NCI-H748 (cell line): ENCODE measurements around the gene CCDC106.

ENCODE experiments used
- DNase-seq: peaks from one replicate; lab custom pipeline; 2025; ENCODE audit not compliant: unreplicated experiment; lab: John Stamatoyannopoulos, UW

Gene CCDC106

DNA sequence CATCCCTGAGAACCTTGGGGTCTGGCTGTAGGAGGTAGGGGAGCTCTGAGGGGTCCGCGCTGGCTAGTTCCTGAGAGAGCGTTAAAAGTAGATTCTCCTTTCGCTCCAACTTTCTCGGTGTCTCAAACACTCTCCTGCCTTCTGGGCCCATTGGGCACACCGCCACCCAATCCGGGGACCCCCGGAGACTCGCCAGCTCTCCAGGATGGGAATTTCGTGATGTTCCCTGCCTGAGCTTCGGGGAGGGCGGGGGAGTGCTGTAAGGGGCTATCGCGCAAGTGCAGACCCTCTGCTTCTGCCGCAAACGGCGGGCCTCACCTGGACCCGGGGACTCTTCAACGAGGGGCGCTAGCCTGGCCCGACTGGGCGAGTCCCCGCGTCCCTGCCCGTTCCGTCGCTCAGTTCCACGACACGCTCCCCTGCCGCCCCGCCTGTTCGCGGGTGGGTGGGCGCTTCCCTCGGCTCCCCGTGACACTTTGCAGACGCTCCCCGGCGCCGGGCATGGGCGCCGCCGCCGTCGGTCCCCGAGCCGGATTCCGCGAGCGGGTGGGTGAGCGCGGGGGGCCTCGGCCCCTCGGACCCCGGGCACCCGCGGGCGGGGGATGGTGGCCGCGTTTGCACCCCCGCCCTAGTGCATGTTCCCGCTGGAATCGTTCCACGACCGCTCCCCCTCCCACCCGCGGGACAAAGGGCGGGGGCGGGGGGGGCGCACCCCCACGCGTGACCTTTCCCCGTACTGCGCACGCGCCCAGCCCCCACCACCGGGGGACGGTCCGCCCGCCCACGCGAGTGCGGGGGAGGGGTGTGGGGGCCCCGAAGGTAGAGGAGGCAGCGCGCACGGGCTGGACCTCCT is at the start of gene CCDC106:
Gene CCDC106 (plus strand): TSS at position 481 of the 853 bp plus-strand sequence. CDS start 835 bp downstream, outside the sequence.
- DNase-seq: peak; percentile 86

DNA sequence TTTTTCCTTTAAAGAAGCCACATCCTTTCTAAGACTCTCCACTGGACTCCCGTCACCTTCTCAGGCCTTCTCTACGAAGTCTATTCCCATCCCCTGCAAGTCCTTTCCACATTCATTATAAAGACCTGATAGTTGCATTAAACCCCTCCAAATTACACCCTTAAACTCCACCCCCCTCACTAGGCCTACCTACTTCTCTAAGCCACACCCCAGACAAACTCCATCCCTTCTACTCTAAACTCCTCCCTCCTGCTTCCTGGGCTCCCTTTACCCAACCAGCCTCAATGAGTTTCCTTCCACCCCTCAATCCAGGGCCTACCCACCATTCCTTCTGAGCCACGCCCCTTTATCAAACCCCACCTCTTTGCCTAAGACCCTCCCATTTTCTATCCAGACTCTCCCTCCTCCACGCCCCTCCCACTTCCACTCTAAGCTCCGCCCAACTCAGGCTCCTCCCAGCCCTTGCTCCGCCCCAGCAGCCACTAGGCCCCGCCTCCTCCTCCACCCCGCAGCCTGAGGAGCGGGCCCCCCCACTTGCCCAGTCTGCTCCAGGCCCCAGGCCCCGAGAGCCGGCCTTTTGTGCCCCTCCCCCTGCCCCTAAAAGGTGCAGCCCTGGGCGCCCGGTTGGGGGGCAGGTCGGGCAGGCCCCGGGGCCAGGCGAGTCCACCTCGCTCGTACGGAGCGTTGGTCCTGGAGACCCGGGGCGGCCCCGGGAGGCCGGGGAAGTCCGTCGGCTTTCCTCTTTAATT is 49.1 kb upstream of the CCDC106 start:
- peak; percentile 97 for DNase-seq

DNA sequence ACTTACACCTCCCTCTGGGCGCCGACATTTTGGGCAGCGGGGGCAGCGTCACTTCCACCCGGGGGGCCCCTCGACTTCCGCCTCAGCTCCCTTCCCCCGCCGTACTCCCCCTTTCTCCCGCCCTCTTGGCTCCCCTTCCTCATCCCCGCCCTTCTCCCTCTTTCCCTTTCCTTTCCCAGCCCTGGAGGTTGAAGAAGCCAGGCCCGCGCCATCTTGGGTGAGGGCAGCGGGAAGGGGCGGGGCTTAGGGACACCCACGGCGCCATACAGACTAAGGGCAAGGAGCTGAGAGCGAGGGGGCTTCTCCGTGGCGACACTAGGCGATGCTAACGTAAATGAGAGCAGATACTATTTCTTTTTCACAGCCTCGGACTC is 48.6 kb upstream of the CCDC106 start, which contains the start of gene FIZ1:
Gene FIZ1 (minus strand): TSS at position 50 of the 374 bp plus-strand sequence. CDS start 1,652 bp downstream, outside the sequence.
- peak; percentile 100 for DNase-seq

DNA sequence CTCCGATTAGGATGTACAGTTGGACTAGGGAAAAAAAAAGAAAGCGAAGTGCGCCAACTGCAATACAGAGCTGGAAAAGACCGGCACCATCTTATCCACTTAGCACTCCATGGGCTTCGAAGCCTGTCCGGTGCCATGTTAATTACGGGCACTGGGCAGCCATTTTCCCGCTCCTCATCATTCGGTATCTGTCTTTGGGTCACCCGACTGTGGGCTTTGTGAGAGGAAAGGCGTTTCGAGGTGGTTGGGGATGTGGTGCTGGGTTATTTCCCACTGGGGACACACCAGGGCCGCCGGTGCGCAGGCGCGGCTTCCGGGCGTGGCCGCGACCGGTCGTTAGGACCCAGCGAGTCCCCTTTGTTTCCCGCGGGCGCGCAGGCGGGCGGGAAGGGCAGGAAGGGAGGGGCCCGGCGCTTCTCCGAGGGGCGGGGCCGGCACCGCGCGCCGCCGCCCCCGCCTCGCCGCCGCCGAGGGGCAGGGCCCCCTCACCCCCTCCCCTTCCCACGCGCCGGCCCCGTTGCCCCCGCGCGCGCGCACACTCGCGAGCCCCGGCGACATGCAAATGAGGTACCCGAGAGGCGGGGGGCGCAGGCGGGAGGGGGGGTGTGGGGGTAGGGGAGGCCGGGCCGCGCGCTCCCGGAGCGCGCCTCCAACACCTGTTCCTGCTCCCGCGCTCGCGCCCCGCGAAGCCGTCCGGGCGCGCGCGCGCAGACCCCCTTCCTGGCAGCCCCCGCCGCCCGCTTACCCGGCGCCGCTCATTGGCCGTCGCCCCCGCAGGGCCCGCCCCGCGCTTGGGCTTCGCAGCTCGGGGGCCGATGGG is 48.0 kb upstream of the CCDC106 start, which contains the start of gene ZNF524:
Gene ZNF524 (plus strand): TSS at position 447 of the 820 bp plus-strand sequence. CDS start 1,825 bp downstream, outside the sequence.
- DNase-seq: peak; percentile 99

DNA sequence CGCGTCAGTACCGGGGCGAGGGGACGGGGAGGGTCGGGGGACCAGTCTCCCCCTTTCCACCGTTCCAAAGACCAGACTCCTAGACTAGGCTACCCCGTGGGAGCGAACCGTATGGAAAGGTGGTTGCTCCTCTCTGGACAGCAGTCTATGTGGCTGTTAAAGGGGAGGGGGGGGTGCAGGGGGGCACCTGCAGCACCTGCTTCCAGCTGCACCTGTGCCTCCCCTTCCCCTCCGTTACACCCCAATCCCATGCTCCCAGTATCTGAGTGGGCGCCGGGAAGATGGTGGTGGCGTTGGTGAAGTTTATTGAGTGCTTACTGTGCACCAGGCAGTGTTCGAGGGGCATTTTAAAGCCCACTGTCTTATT is 47.4 kb upstream of the CCDC106 start:
- no peak for DNase-seq

DNA sequence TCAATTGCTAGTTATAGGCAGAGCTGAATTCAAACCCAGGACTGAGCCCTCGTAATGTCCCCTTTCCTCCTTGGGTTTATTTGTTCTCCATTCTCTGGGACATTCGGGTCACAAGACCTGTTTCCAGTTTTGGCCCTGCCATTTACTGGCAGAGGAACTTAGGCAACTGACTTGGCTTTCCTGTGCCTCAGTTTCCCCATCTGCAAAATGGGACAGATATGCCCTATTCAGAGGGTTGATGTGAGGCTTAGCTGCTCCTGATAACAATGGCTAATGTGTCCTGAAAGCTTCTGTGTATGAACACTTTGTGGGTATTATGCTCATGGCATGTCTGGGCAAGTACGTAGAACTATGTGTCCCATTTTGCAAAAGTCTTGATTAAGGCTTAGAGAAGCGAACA is 46.9 kb upstream of the CCDC106 start:
- DNase-seq: no peak

DNA sequence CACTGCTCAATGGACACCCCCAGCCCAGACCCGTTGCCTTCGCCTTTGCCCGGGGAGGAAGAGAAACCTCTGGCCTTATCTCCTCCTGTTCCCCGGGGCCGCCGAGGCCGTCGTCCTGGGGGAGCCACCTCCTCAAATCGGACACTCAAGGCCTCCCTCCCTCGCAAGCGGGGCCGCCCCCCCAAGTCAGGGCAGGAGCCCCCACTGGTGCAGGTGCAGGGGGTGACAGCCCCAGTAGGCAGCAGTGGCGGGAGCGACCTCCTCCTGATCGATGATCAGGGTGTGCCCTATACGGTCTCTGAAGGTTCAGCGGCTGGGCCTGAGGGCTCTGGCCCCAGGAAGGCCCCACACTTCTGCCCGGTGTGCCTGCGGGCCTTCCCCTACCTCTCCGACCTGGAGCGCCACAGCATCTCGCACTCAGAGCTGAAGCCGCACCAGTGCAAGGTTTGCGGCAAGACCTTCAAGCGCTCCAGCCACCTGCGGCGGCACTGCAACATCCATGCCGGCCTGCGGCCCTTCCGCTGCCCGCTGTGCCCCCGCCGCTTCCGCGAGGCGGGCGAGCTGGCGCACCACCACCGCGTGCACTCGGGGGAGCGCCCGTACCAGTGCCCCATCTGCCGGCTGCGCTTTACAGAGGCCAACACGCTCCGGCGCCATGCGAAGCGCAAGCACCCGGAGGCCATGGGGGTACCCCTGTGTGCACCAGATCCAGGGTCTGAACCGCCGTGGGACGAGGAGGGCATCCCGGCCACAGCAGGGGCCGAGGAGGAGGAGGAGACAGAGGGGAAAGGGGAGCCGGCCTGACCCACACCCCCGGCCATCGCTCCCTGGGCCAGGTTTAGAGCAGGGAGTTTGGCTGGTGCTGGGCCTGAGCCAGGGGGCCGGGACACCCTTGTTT is 45.7 kb upstream of the CCDC106 start:
- DNase-seq: no peak

DNA sequence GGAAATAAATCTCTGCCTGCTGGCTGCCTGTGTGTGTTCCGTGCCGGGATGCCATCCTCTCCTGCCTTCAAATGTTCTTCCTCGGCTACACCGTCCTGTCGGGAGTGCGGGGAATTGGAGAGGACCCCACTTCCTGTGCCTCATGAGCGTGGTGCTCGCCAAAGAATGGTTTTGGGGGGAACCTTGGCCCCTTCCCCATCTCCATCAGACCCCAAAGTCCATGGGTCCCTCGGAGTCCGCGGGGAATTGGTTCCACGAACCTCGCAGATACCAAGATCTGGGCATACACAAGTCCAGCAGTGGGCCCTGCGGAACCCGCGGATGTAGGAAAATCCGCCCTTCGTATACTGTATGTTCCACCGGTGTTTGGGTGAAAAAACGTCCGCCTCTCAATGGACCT is 44.9 kb upstream of the CCDC106 start:
- no peak for DNase-seq

DNA sequence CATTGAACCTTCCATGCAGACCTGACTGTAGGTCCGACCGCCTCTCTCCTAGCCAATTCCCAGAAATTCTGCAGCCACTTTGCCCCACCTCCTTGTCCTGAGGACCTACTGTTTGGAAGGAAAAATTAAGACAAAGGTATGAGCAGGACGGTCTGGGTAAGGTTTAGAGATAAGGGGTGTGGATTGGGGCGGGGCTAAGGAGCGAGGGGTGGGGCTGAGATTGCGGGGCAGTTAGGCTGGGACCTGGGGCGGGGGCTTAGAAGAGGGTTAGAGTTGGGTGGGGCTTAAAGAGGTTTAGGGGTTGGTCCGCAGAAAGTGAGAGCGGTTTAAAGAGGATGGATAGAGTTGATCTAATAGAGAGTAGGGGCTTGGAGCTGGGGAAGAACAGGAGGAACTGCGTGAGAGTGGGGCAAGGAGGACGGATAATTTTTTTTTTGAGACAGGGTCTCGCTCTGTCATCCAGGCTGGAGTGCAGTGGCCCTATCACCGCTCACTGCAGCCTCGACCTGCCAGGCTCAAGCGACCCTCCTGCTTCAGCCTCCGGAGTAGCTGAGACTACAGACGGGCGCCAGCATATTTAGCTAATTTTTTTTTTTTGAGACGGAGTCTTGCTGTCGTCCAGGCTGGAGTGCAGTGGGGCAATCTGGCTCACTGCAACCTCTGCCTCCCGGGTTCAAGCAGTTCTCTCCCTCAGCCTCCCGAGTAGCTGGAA is 44.3 kb upstream of the CCDC106 start:
- no peak for DNase-seq

DNA sequence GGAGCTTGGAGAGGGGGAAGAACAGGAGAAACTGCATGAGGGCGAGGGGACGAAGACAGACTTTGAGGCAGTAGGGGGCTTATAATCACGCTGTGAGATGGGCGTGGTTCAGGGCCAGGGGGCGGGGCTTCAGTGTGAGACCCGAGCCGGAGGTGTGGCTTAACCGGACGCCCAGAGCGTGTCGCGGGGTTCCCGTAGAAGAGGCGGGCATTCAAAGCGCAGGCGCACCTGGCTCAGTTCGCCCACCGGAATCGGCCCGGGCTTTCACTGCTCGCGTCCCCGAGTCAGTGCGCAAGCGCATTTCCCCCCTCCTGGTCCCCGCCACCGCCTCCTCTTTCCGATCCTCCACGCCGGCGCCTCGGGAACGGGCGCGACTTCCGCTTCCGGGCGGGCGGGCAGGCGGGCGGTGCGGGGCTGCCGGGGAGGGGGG is 42.8 kb upstream of the CCDC106 start:
- DNase-seq: peak; percentile 99

DNA sequence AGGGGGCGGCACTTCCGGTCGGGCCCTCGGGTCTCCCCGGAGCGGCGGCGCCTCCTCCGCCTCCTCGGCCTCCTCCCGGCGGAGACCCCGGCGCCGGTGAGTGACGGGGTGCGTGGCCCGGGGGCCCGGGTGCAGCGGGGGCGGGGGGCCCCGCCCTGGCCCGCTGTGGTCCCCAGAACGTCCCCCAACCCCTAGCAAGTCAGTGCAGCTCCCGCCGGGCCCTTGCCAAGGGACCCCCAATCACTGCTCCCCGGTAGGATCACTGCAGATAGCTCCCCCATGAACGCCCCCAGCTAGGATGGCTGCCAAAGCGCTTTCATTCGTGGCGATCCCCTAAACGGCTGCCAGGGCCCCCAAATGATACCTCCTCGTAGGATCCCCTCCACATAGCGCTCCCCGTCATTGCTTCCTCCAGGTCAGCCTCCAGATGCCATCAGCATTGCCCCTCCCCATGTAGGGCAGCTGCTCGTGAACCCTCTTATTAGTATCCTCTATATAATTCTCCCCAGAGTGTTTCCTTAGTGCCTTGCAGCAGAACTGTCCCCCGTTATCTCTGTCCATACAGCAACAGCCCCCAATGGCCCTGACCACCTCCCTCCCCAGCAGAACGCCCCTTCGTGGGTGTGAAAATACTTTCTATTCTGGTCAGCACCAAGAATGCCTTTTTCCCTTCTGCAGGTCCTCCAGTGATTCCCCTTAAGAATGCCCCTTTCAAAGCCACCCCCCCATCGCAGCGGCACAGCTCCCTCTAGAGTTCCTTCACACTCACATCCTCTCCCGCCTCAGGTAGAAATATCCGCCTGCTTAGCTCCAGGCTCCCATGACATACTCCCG is 42.2 kb upstream of the CCDC106 start, which contains the start of gene ZNF865:
Gene ZNF865 (plus strand): TSS at position 11 of the 834 bp plus-strand sequence. CDS start 7,972 bp downstream, outside the sequence.
- peak; percentile 87 for DNase-seq

DNA sequence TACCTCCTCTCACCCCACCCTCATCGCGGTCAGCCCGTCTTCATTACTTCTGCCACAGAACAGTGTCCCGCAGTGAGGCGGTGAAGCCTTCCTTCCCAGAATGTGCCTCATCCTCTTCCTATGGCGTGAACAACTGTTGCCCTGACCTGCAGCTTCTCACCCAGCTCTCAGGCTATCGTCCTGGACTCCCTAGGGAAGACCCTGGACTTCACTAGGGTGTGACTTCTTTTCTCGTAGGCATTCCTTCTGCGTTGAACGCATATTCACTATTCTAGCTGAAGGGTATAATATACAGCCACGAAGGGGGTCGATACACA is 41.6 kb upstream of the CCDC106 start:
- DNase-seq: no peak

DNA sequence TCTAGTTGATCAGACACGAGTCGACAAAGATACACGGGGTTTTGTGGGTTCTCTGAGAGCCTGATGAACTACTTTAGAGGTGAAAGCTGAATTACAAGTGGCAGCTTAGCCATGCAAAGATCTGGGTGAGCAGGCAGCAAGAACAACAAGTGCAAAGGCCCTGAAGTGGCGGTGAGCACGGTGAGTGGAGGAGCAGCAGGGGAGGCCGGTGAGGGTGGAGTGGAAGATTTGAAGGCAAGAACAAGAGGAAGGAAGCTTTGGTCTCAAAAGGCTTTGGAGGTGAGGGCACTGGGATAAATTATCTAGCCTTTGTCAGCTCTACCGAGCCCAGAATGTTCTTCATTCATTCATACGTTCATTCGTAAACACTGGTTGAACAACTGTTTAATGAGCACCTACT is 41.2 kb upstream of the CCDC106 start:
- DNase-seq: no peak

DNA sequence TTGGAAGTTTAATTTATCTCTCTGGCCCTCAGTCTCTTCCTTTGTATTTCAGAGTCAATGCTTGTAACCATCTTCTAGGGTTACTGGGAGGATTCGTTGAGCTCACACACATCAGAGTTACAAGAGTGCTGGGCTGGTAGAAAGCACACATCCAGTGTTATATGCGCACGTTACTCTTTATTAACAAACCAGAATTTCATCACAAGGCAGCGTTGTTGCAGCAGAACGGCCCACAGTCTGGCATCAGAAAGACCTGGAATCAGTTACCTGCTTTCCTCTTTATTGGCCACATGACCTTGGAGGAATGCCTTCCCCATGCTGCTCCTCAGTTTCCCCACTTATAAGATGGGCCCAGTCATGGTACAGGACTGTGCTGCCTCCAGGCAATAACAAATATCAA is 38.7 kb upstream of the CCDC106 start:
- DNase-seq: no peak

DNA sequence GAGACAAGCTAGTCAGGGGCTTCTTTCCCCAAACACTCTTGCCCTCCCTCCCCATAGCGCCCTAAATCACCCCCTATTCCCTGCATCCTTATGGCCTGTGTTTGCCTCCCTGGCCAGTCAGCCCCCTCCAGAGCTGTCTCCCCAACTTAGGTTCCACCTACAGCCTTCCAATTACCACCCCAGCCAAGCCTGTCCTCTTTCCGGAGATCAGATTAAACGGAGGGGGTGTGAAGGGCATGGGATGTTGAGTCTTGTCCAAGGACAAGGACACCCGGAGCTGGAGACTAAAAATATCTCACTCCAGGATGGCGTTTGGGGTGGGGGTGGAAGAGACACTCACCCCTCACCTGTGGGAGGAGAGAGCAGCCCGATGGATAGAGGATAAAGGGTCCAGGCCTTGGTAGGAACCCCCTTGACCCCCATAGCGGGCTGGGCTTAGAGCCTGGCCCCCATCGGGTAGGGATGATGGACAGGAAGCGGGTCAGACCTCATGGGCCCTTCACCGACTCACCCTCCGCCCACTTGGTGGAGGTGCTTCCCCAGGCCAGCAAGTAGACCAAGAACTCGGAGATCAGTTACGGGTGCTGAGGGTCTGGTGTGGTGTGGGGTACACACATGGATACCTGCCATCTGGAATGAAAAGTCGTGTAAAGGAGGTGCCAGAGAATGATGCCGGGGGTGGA is 36.6 kb upstream of the CCDC106 start:
- no peak for DNase-seq

DNA sequence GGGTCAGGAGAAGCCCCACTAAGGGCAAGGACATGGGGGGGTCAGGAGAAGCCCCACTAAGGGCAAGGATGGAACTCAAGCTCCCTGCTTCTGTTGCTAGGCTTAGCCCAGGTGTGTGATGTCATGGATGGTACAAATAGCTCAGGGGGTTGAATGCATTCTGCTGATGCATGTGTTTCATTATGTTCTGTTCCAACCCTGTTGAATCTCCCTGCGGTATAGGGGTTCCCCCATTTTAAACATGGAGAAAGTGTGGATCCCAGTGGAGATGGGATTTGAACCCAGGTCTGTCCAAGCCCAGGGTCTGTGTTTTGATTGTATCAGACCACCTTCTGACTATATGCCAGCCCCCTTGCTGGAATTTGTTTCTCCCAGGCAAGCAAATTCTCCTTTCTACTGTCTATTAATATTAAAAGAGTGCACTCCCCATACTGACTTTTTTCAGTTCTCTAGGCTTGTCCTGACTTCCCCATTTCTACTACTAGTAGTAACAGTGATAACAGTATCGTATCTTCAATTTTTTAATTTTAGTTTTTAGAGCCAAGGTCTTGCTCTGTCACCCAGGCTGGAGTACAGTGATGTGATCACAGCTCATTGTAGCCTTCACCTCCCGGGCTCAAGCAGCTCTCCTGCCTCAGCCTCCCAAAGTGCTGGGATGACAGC is 35.9 kb upstream of the CCDC106 start:
- DNase-seq: no peak

DNA sequence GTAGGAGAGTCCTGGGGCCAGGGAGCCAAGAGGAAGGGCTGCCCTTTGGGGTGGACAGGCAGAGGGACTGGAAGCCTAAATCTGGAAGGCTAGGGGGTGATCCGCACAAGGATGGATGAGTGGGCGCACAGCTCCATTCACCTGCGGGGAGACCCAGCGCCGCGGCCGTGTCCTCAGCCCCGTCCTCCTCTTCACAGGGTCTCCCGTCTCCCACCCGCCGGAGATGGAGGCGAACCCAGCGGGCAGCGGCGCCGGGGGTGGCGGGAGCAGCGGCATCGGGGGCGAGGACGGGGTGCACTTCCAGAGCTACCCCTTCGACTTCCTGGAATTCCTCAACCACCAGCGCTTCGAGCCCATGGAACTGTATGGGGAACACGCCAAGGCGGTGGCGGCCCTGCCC is 34.6 kb upstream of the CCDC106 start:
- DNase-seq: no peak
